ENCODE results near the gene CEMIP. TPM values are rescaled to one million over a fixed set of nuclear protein-coding genes. Genes with fewer than 3 reads are reported as not detected.

Gene CEMIP
- total and polyA plus RNA-seq, 2 experiments from 2014 or later: 0.27 to 2.1 TPM

- no peaks in the 10 kb centered on the region; the same call in 1 of the 2 replicates for H3K9me2 ChIP-seq (ENCODE audit: insufficient read depth)
- H3K27ac Mint-ChIP-seq: no peak overlapping the region
- H3K4me1 ChIP-seq (ENCODE audit: insufficient read depth): 0 out of 2 replicates have a peak, but pooled peaks cover 6% of the 10 kb centered on the region
- H3K27me3 ChIP-seq (ENCODE audit: insufficient read depth): no peaks in the 10 kb centered on the region
- H3K36me3 Mint-ChIP-seq (ENCODE audit: low read depth): no peaks in the 10 kb centered on the region; the same call in 2 of the 3 replicates
- H3K79me2 ChIP-seq (replicated peaks; ENCODE audit: insufficient read depth): no peaks in the 10 kb centered on the region
- ATAC-seq (no peak), DNase-seq (ENCODE audit: low spot score) (no peak)
- peaks cover 10% of the 10 kb centered on the region for H3K4me1 Mint-ChIP-seq
- H3K27ac ChIP-seq (ENCODE audit: low read depth): no peak overlapping the region
- no peaks in the 10 kb centered on the region for H3K36me3 ChIP-seq (ENCODE audit: insufficient read depth)
- no peak overlapping the region for H2AFZ ChIP-seq
- no peaks in the 10 kb centered on the region for H3K27me3 Mint-ChIP-seq (ENCODE audit: insufficient read depth, low read depth, poor library complexity)
- H3K4me3 ChIP-seq: no peak overlapping the region
- TF ChIP-seq, protein P1, sequence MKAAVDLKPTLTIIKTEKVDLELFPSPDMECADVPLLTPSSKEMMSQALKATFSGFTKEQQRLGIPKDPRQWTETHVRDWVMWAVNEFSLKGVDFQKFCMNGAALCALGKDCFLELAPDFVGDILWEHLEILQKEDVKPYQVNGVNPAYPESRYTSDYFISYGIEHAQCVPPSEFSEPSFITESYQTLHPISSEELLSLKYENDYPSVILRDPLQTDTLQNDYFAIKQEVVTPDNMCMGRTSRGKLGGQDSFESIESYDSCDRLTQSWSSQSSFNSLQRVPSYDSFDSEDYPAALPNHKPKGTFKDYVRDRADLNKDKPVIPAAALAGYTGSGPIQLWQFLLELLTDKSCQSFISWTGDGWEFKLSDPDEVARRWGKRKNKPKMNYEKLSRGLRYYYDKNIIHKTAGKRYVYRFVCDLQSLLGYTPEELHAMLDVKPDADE (IDR thresholded peaks at IDR 0.05): no peak
- TF ChIP-seq ZNF114 (CRISPR knock-in tag; IDR thresholded peaks at IDR 0.05) (no peak), ZNF462 (CRISPR knock-in tag; IDR thresholded peaks at IDR 0.05) (no peak), REST (IDR thresholded peaks at IDR 0.05; ENCODE audit: unreplicated experiment) (no peak), EZH2 (IDR thresholded peaks at IDR 0.05; ENCODE audit: low read depth, unreplicated experiment) (no peak), CTCF (conservative IDR thresholded peaks at IDR 0.05; ENCODE audit: low read depth in 2 of 2) (no peak), CREB1 (CRISPR knock-in tag; IDR thresholded peaks at IDR 0.05; ENCODE audit: low read depth) (no peak), EZH2phosphoT487 (IDR thresholded peaks at IDR 0.05; ENCODE audit: unreplicated experiment) (no peak), POLR2AphosphoS5 (IDR thresholded peaks at IDR 0.05; ENCODE audit: low read depth) (no peak), STAT1 (IDR thresholded peaks at IDR 0.05; ENCODE audit: unreplicated experiment) (no peak), ZNF331 (CRISPR knock-in tag; IDR thresholded peaks at IDR 0.05; ENCODE audit: low read depth) (no peak), NANOG (IDR thresholded peaks at IDR 0.05; ENCODE audit: borderline replicate concordance) (no peak), JUNB (IDR thresholded peaks at IDR 0.05; ENCODE audit: unreplicated experiment) (no peak)
- no peaks in the 10 kb centered on the region for H3K9me3 Mint-ChIP-seq
- no peak overlapping the region for H3K4me2 ChIP-seq
- H3K4me3 Mint-ChIP-seq: no peak overlapping the region
- H4K20me1 ChIP-seq (replicated peaks; ENCODE audit: insufficient read depth): no peaks in the 10 kb centered on the region
- H3F3A ChIP-seq (replicated peaks; ENCODE audit: low read depth): no peaks in the 10 kb centered on the region
Observed at GRCh38 chr15:80855206-80855605, 76.0 kb downstream of the CEMIP start.
